NCI-H460 (cell line): ENCODE results near the gene TSPOAP1. TPM values are rescaled to one million over a fixed set of nuclear protein-coding genes. Genes with fewer than 3 reads are reported as not detected.

Source experiments
- DNase-seq: peaks from one replicate; pipeline ENCODE4 v3.0.0-alpha.2; 2016; ENCODE audit warnings: low read depth; ENCODE audit errors: extremely low read depth
- total RNA-seq: library from RNA; depleted of rRNA; stranded (reverse); fragments of >200 nt; shearing (Covaris generic); gene quantifications from 2 replicates; pipeline ENCODE4 v1.2.3, GENCODE V29; 2014

Gene TSPOAP1
- total RNA-seq, 1 experiment from 2014 or later, result not detected

GRCh38 chr17:58280480-58281217, 47.9 kb downstream of the TSPOAP1 start, which contains the start of gene MPO:
Gene MPO, minus strand, starts transcription at chr17:58280935. Its CDS starts 177 bp downstream, at chr17:58280758.
- DNase-seq, result no peak

GRCh38 chr17:58279736-58280479, 48.7 kb downstream of the TSPOAP1 start:
- no peak for DNase-seq

GRCh38 chr17:58279016-58279711, 49.4 kb downstream of the TSPOAP1 start:
- DNase-seq, result no peak

GRCh38 chr17:58278661-58279015, 50.0 kb downstream of the TSPOAP1 start:
- no peak for DNase-seq

GRCh38 chr17:58277802-58278595, 50.6 kb downstream of the TSPOAP1 start:
- DNase-seq, result no peak

- no peak for DNase-seq
Observed at GRCh38 chr17:58277107-58277801, 51.3 kb downstream of the TSPOAP1 start.

- no peak for DNase-seq
Observed at GRCh38 chr17:58276423-58276822, 52.2 kb downstream of the TSPOAP1 start.

GRCh38 chr17:58275417-58275816, 53.2 kb downstream of the TSPOAP1 start:
- no peak for DNase-seq

GRCh38 chr17:58273453-58274104, 55.0 kb downstream of the TSPOAP1 start:
- DNase-seq, result no peak

GRCh38 chr17:58272367-58273280, 56.0 kb downstream of the TSPOAP1 start:
- DNase-seq, result no peak

GRCh38 chr17:58271216-58271931, 57.2 kb downstream of the TSPOAP1 start:
- no peak for DNase-seq

GRCh38 chr17:58270476-58271215, 57.9 kb downstream of the TSPOAP1 start:
- DNase-seq, result no peak

- DNase-seq, result no peak
Observed at GRCh38 chr17:58269557-58270291, 58.9 kb downstream of the TSPOAP1 start.

GRCh38 chr17:58268774-58269556, 59.6 kb downstream of the TSPOAP1 start:
- no peak for DNase-seq

- DNase-seq, result no peak
Observed at GRCh38 chr17:58268326-58268725, 60.3 kb downstream of the TSPOAP1 start.
